ENCODE measurements around the gene ZNF576. TPM values are rescaled to one million over a fixed set of nuclear protein-coding genes. Genes with fewer than 3 reads are reported as not detected.
A peak's percentile ranks its signal among the peaks of the same experiment; 100 is the strongest.
"Not testable (repeated sequence)": the region's sequence is repeated elsewhere in the genome, so short reads cannot be mapped to it uniquely, and the experiment has no call there.

The ZNF576 gene
- total RNA-seq, 4 donors from 2014 or later = 4.2 to 16.8 (median 10.0) TPM

GRCh38 chr19:43633520-43633919 lies 37.1 kb downstream of the ZNF576 start:
- Histone ChIP-seq H3K9me3 (no peaks in the 10 kb centered on the region), H3K27ac (no peak overlapping the region), H3K4me1 (peaks cover 3 to 39% (median 11%) of the 10 kb centered on the region in 3 donors), H3K4me3 (no peak overlapping the region), H3K36me3 (no peaks in the 10 kb centered on the region), H3K27me3 (peaks cover 0 to 4% (median 0%) of the 10 kb centered on the region in 4 donors)
- TF ChIP-seq CTCF (IDR thresholded peaks at IDR 0.05) (no peak), POLR2A (IDR thresholded peaks at IDR 0.05) (no peak)
- intact Hi-C loops (cut with DNase I) = no loop called here
- no peak for DNase-seq
- 78 to 91% methylated on average over 4 of the region's 4 CpGs for WGBS, 2 donors

GRCh38 chr19:43634068-43634467 lies 37.7 kb downstream of the ZNF576 start:
- Histone ChIP-seq H3K27me3 (peaks cover 0 to 6% (median 0%) of the 10 kb centered on the region in 4 donors), H3K36me3 (no peaks in the 10 kb centered on the region), H3K4me1 (peaks cover 3 to 44% (median 14%) of the 10 kb centered on the region in 3 donors), H3K4me3 (no peak overlapping the region), H3K27ac (no peak overlapping the region), H3K9me3 (no peaks in the 10 kb centered on the region)
- no peak for DNase-seq
- WGBS, 2 donors = 51 to 60% methylated on average over 3 to 5 of the region's 5 CpGs
- TF ChIP-seq POLR2A (IDR thresholded peaks at IDR 0.05) (no peak), CTCF (IDR thresholded peaks at IDR 0.05) (no peak)
- intact Hi-C loops (cut with DNase I) = no loop called here

- H3K9me3 ChIP-seq = no peaks in the 10 kb centered on the region
- peaks cover 0 to 10% (median 0%) of the 10 kb centered on the region in 4 donors for H3K27me3 ChIP-seq
- intact Hi-C loops (cut with DNase I) = no loop called here
- H3K4me3 ChIP-seq = peak overlapping the region in 1 of 4 donors; percentile 40
- TF ChIP-seq POLR2A (IDR thresholded peaks at IDR 0.05) (no peak), CTCF (IDR thresholded peaks at IDR 0.05) (no peak)
- H3K27ac ChIP-seq = peak overlapping the region in 2 of 4 donors; percentile 7 to 11
- no peaks in the 10 kb centered on the region for H3K36me3 ChIP-seq
- H3K4me1 ChIP-seq = peaks cover 3 to 48% (median 15%) of the 10 kb centered on the region in 3 donors
- DNase-seq = no peak
- WGBS, 2 donors = 0 to 20% methylated on average over 4 of the region's 5 CpGs
Measured at GRCh38 chr19:43634506-43634871, 38.1 kb downstream of the ZNF576 start.

GRCh38 chr19:43634872-43635560 lies 38.6 kb downstream of the ZNF576 start:
- 26 to 44% methylated on average over 6 to 17 of the region's 17 CpGs for WGBS, 2 donors
- Histone ChIP-seq H3K4me3 (peak overlapping the region in 1 of 4 donors; percentile 40), H3K4me1 (peaks cover 5 to 50% (median 15%) of the 10 kb centered on the region in 3 donors), H3K27ac (peak overlapping the region in 2 of 4 donors; percentile 7 to 11), H3K36me3 (no peaks in the 10 kb centered on the region), H3K9me3 (no peaks in the 10 kb centered on the region), H3K27me3 (peaks cover 0 to 11% (median 0%) of the 10 kb centered on the region in 4 donors)
- TF ChIP-seq CTCF (IDR thresholded peaks at IDR 0.05) (no peak), POLR2A (IDR thresholded peaks at IDR 0.05) (no peak)
- intact Hi-C loops (cut with DNase I) = no loop called here
- no peak for DNase-seq

- WGBS, 2 donors = 0 to 77% methylated on average over 1 to 2 of the region's 2 CpGs
- H3K36me3 ChIP-seq; H3K4me3 ChIP-seq; intact Hi-C loops (cut with DNase I); H3K9me3 ChIP-seq; DNase-seq: not testable (repeated sequence)
- Histone ChIP-seq H3K4me1 (peaks cover 11 to 55% (median 20%) of the 10 kb centered on the region in 3 donors), H3K27me3 (peaks cover 0 to 17% (median 0%) of the 10 kb centered on the region in 4 donors), H3K27ac (peak overlapping the region in 1 of 4 donors; percentile 9)
Measured at GRCh38 chr19:43635561-43635940, 39.2 kb downstream of the ZNF576 start.

All from esophagus squamous epithelium (tissue), 5 donors.